KMS-11 (cell line): ENCODE measurements around the gene LRFN3.

Experiments used
- H2AFZ ChIP-seq: fragments of 200-600 bp; sonication (generic); 2 replicates; pipeline ENCODE4 v1.6.1; 2016; ENCODE audit warnings: antibody characterized with exemption, mixed run types, low read depth
- H3K27ac ChIP-seq: fragments of 200-600 bp; sonication (generic); 2 replicates; pipeline ENCODE4 v1.6.1; 2016; ENCODE audit warnings: mild to moderate bottlenecking, mixed run types
- H3K27me3 ChIP-seq: fragments of 200-600 bp; sonication (generic); 2 replicates; pipeline ENCODE4 v1.6.1; 2017; ENCODE audit warnings: mild to moderate bottlenecking, low read depth, mixed run types, moderate library complexity; ENCODE audit not compliant: insufficient read depth
- H3K36me3 ChIP-seq: fragments of 200-600 bp; sonication (generic); 2 replicates; pipeline ENCODE4 v1.6.1; 2017; ENCODE audit warnings: mild to moderate bottlenecking, mixed run types; ENCODE audit not compliant: insufficient read depth
- H3K4me1 ChIP-seq: fragments of 200-600 bp; sonication (generic); 2 replicates; pipeline ENCODE4 v1.6.1; 2016; ENCODE audit warnings: mild to moderate bottlenecking, low read depth, mixed run types; ENCODE audit not compliant: poor library complexity, severe bottlenecking
- H3K4me2 ChIP-seq: fragments of 200-600 bp; sonication (generic); 2 replicates; pipeline ENCODE4 v1.7.0; 2016; ENCODE audit warnings: mild to moderate bottlenecking, mixed run types
- H3K4me3 ChIP-seq: fragments of 200-600 bp; sonication (generic); IDR thresholded peaks from 2 replicates; pipeline ENCODE4 v1.6.1; 2017; ENCODE audit warnings: low read depth, low read length, mixed read lengths; ENCODE audit not compliant: insufficient read depth
- H3K79me2 ChIP-seq: fragments of 200-600 bp; sonication (generic); 2 replicates; pipeline ENCODE4 v1.6.1; 2016; ENCODE audit warnings: low read depth, mixed run types; ENCODE audit not compliant: insufficient read depth
- H3K9ac ChIP-seq: fragments of 200-600 bp; sonication (generic); 2 replicates; pipeline ENCODE4 v1.6.1; 2016; ENCODE audit warnings: mild to moderate bottlenecking, mixed run types
- H4K20me1 ChIP-seq: fragments of 200-600 bp; sonication (generic); 2 replicates; pipeline ENCODE4 v1.6.1; 2016; ENCODE audit warnings: mild to moderate bottlenecking, mixed run types; ENCODE audit not compliant: insufficient read depth
- CTCF ChIP-seq: fragments of 200-600 bp; sonication (generic); conservative IDR thresholded peaks from 2 replicates; pipeline ENCODE4 v1.6.1; 2017; ENCODE audit warnings: low read depth, mild to moderate bottlenecking, antibody characterized with exemption, low read length, moderate library complexity, mixed read lengths

The LRFN3 gene

GRCh38 chr19:35913589-35913988 is 22.6 kb upstream of the LRFN3 start:
- no peak for TF ChIP-seq CTCF
- Histone ChIP-seq H3K4me1 (no peaks in the 10 kb centered on the region), H2AFZ (no peak overlapping the region), H3K27ac (no peak overlapping the region), H3K9ac (no peak overlapping the region), H3K79me2 (no peaks in the 10 kb centered on the region), H3K36me3 (no peaks in the 10 kb centered on the region), H3K27me3 (peaks cover 27% of the 10 kb centered on the region; the same call in 1 of the 2 replicates), H3K4me2 (no peak overlapping the region), H3K4me3 (no peak overlapping the region), H4K20me1 (no peaks in the 10 kb centered on the region)

DNA sequence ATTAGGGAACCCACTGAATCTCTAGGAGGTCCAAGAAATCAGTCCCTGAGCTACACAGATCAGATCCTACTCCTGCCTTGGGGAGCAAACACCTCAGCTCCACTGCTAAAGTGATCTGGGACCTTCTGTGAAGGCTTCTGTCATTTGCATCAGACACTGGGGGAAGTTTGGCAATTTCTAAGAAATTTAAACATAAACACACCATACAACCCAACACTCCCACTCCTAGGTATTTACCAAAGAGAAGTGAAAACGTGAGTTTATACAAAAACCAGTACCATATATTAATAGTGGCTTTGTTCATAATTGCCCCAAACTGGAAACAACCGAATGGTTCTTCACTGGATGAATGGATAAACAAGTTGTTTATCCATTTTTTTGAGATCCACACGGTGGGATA is 20.7 kb upstream of the LRFN3 start:
- Histone ChIP-seq H3K79me2 (no peaks in the 10 kb centered on the region), H4K20me1 (no peaks in the 10 kb centered on the region), H3K4me2 (no peak overlapping the region), H3K27ac (no peak overlapping the region), H2AFZ (no peak overlapping the region), H3K36me3 (no peaks in the 10 kb centered on the region), H3K4me1 (no peaks in the 10 kb centered on the region), H3K4me3 (no peak overlapping the region), H3K9ac (no peak overlapping the region), H3K27me3 (peaks cover 32% of the 10 kb centered on the region)
- TF ChIP-seq CTCF: no peak

DNA sequence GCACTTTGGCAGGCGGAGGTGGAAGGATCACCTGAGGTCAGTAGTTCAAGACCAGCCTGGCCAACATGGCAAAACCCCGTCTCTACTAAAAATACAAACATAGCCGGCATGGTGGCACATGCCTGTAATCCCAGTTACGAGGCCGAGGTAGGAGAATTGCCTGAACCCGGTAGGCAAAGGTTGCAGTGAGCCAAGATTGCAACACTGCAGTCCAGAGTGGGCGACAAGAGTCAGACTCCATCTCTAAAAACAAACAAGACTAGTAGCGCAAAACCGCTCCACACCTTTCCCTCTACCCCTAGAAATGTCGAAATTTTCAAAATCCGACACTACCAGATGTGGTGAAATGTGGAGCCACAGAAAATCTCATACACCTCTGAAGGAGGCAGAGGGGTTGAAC is 16.9 kb upstream of the LRFN3 start:
- Histone ChIP-seq H4K20me1 (no peaks in the 10 kb centered on the region), H3K79me2 (no peaks in the 10 kb centered on the region), H3K4me3 (no peak overlapping the region), H3K27me3 (peaks cover 41% of the 10 kb centered on the region), H3K36me3 (no peaks in the 10 kb centered on the region), H3K4me2 (no peak overlapping the region), H3K4me1 (no peaks in the 10 kb centered on the region), H2AFZ (no peak overlapping the region), H3K9ac (no peak overlapping the region), H3K27ac (no peak overlapping the region)
- TF ChIP-seq CTCF: no peak

DNA sequence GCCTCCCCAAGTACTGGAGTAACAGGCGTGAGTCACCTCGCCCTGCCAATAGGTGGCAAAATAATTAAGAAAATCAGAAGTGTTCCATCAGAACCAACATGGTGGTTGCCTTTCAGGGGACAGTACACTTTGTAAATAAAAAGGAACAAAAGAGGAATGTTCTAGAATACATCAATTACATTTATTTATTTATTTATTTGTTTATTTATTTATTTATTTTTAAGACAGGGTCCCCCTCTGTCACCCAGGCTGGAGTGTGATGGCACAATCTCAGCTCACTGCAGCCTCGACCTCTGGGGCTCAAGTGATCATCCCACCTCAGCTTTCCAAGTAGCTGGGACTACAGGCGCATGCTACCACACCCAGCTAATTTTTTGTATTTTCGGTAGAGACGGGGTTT is 15.2 kb upstream of the LRFN3 start:
- Histone ChIP-seq H3K27me3 (peaks cover 48% of the 10 kb centered on the region), H2AFZ (no peak overlapping the region), H4K20me1 (no peaks in the 10 kb centered on the region), H3K27ac (no peak overlapping the region), H3K4me1 (no peaks in the 10 kb centered on the region), H3K9ac (no peak overlapping the region), H3K4me2 (no peak overlapping the region), H3K79me2 (no peaks in the 10 kb centered on the region), H3K4me3 (no peak overlapping the region), H3K36me3 (no peaks in the 10 kb centered on the region)
- TF ChIP-seq CTCF: no peak
